Adrenal gland (tissue), 12 donors: ENCODE data around the gene CTNND1. TPM values are rescaled to one million over a fixed set of nuclear protein-coding genes. Genes with fewer than 3 reads are reported as not detected.
A peak's percentile ranks its signal among the peaks of the same experiment; 100 is the strongest.
"Not testable (repeated sequence)": the region's sequence is repeated elsewhere in the genome, so short reads cannot be mapped to it uniquely, and the experiment has no call there.

Experiments used
- DNase-seq, 7 donors: peaks; one replicate each; pipeline ENCODE4 v3.0.0-alpha.2; 2019 to 2020
- H3K27ac ChIP-seq, 5 donors: fragments of 200-600 bp; sonication (generic) in 4 of 5; 1 replicate in 3 of 5; 2 replicates in 2 of 5; pipeline versions ENCODE4 v1.5.1 to v1.8.0; 2016 to 2020; ENCODE audit warnings: mild to moderate bottlenecking in 1 of 5
- H3K27me3 ChIP-seq: fragments of 200-600 bp; 2 replicates; pipeline ENCODE4 v1.8.0; 2021
- H3K36me3 ChIP-seq, 2 donors: fragments of 200-600 bp; replicated peaks in 1 of 2; 1 replicate in 1 of 2; 2 replicates in 1 of 2; pipeline versions ENCODE4 v1.5.1 to v1.8.0; 2018 to 2022
- H3K4me1 ChIP-seq, 2 donors: fragments of 200-600 bp; replicated peaks in 1 of 2; 1 replicate in 1 of 2; 2 replicates in 1 of 2; pipeline versions ENCODE4 v1.5.1 to v1.8.0; 2018 to 2021
- H3K4me3 ChIP-seq, 4 donors: fragments of 200-600 bp; sonication (generic) in 3 of 4; one replicate each; pipeline ENCODE4 v1.5.1; 2016 to 2018
- H3K9me3 ChIP-seq, 3 donors: fragments of 200-600 bp; sonication (generic) in 1 of 3; replicated peaks in 1 of 3; 1 replicate in 2 of 3; 2 replicates in 1 of 3; pipeline versions ENCODE4 v1.5.1 to v1.8.0; 2016 to 2021
- CTCF ChIP-seq, 6 experiments: fragments of 450-650 bp in 4 of 6; fragments of 200-600 bp in 2 of 6; sonication (generic) in 1 of 6; IDR thresholded peaks; 1 replicate in 5 of 6; 2 replicates in 1 of 6; pipeline versions ENCODE4 v1.5.1 to v1.8.0; 2016 to 2021; ENCODE audit warnings: antibody characterized with exemption in 6 of 6, mild to moderate bottlenecking in 2 of 6, moderate library complexity in 1 of 6
- POLR2A ChIP-seq, 2 donors: fragments of 450-650 bp; IDR thresholded peaks; one replicate each; pipeline ENCODE4 v1.6.1; 2017; ENCODE audit warnings: antibody characterized with exemption in 2 of 2, mild to moderate bottlenecking in 2 of 2, moderate library complexity in 1 of 2
- WGBS, 4 donors: extraction: QIAGEN DNeasy Blood & Tissue Kit in 2 of 4; methylation state at CpG; one replicate each; pipeline versions ENCODE4 v1.1.5 to v1.1.7; 2013 to 2017; 5-methylcytosine and 5-hydroxymethylcytosine counted together
- intact Hi-C, 2 donors: fragments of 100-400 bp; cut with DNase I; formaldehyde crosslinking; loops; one replicate each; pipeline versions ENCODE4 v1.14.1 to v1.15.0; 2022 to 2023
- polyA plus RNA-seq, 3 donors: library from polyadenylated mRNA; stranded (reverse); fragments of 200-250 nt in 2 of 3; fragments of 350-450 nt in 1 of 3; fragmentation: Illumina TruSeq in 1 of 3; extraction: RNeasy Lipid Tissue Mini Kit (QIAGEN cat#74804) in 1 of 3; gene quantifications; one replicate each; pipeline ENCODE4 v1.2.3, GENCODE V29; 2013 to 2014
- total RNA-seq, 9 donors: library from RNA; depleted of rRNA in 4 of 9; stranded (reverse); fragments of >200 nt in 4 of 9; fragments of 120-200 nt in 1 of 9; fragmentation: NEBNext Ultra II Directional in 1 of 9; extraction: Animal tissue kit (Norgen Biotek cat#: 25700) in 1 of 9; gene quantifications; one replicate each; pipeline versions ENCODE4 v1.1.0 to v1.2.4, GENCODE V29; 2013 to 2023
- donor health status: healthy with polysubstance abuse.
- donor health status: Bipolar disorder and iron deficiency.
- donor health status: DM: yes; HTN: yes; CAD: no.
- donor health status: DM: no; HTN: no; CAD: no.
- donor health status: DM: no; HTN: no; CAD: no.
- donor health status: DM: yes; HTN: yes; CAD: no.

CTNND1 gene
- total and polyA plus RNA-seq, 12 donors, result 26.3 to 152 (median 107) TPM

DNA sequence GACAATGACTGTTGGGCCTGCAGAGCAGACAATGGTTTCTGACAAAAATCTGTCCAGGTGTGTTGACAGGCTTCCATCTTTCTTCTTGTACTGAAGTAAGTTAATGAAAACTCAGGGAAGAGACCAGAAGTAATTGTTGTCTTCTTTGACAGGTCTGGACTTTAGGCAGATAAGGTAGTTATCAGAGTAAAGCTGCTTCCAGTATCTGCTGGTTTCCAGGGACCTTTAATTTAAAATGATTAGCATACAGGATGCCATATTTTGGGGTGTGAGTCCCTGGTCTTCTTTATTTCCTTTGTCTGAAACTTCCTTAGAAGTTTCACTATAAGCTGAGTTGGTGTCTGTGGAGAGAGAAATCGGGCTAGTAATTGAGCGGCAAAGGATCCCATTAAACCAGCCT is 47.8 kb upstream of the CTNND1 start:
- H3K4me1 ChIP-seq, result peaks cover 11 to 38% of the 10 kb centered on the region in 2 donors
- H3K9me3 ChIP-seq, result no peaks in the 10 kb centered on the region
- intact Hi-C loops, result no loop called here
- TF ChIP-seq CTCF (IDR thresholded peaks at IDR 0.05) (no peak), POLR2A (IDR thresholded peaks at IDR 0.05) (no peak)
- 87 to 95% (median 92%) methylated on average over 2 of the region's 2 CpGs for WGBS, 4 donors
- no peak overlapping the region for H3K27ac ChIP-seq
- peak overlapping the region in 1 of 4 donors; percentile 86 for H3K4me3 ChIP-seq
- H3K36me3 ChIP-seq, result no peaks in the 10 kb centered on the region
- DNase-seq, result no peak
- H3K27me3 ChIP-seq, result no peaks in the 10 kb centered on the region

DNA sequence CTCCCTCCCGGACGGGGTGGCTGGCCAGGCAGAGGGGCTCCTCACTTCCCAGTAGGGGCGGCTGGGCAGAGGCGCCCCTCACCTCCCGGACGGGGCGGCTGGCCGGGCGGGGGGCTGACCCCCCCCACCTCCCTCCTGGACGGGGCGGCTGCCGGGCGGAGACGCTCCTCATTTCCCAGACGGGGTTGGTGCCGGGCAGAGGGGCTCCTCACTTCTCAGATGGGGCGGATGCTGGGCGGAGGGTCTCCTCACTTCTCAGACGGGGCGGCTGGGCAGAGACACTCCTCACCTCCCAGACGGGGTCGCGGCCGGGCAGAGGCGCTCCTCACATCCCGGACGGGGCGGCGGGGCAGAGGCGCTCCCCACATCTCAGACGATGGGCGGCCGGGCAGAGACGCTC is 44.9 kb upstream of the CTNND1 start:
- H3K4me3 ChIP-seq, DNase-seq, H3K36me3 ChIP-seq, intact Hi-C loops, H3K27me3 ChIP-seq, H3K9me3 ChIP-seq, H3K27ac ChIP-seq: not testable (repeated sequence)
- WGBS, 4 donors, result 94 to 97% methylated on average over 10 to 26 of the region's 34 CpGs; no CpG with 5 or more reads in 2 of the 4 donors
- H3K4me1 ChIP-seq, result peaks cover 6 to 23% of the 10 kb centered on the region in 2 donors

DNA sequence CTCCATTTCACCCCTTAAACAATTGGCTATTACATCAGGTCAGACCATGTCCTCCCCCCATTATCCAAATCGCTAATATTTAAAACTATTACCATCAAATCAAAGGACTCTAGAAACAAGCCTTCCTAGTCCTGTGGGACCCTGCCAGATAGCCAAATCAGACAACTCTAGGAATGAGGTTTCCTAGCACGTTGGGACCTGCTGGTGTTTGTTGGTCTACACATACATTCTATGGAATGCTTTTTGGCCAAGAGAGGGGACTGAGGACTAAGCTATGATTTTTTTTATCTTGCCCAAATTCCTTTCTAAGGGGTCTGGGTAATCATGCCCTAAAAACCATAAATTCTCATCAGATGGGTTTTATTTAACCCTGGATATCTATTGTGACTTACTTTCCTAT is 34.4 kb upstream of the CTNND1 start:
- no peak for DNase-seq
- H3K36me3 ChIP-seq, result no peaks in the 10 kb centered on the region
- no peaks in the 10 kb centered on the region for H3K27me3 ChIP-seq
- TF ChIP-seq CTCF (IDR thresholded peaks at IDR 0.05) (no peak), POLR2A (IDR thresholded peaks at IDR 0.05) (no peak)
- WGBS, 4 donors, result 79 to 86% (median 83%) methylated on average over 2 of the region's 2 CpGs
- H3K27ac ChIP-seq, result no peak overlapping the region
- H3K4me3 ChIP-seq, result no peak overlapping the region
- no peaks in the 10 kb centered on the region for H3K9me3 ChIP-seq
- H3K4me1 ChIP-seq, result peaks cover 0 to 6% of the 10 kb centered on the region in 2 donors
- intact Hi-C loops, result no loop called here

DNA sequence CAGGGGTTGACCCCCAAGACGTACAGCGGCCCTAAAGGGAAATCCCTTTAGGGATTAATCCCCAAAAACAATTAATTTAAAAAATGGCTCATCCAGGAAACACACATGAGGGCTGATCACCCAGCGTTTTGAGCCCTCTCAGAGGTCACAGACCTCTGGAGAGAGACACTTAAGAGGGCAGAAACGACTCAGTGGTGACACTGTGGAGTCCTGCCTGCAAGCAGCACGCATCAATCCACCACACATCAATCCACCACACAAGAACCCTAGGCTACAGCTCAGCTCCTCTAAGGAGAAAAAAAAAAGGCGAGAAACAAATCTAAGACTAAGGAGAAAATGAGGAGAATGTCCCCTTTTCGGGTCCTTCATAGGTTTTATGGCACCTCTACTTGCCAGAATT is 32.8 kb upstream of the CTNND1 start:
- DNase-seq, result no peak
- intact Hi-C loops, result no loop called here
- H3K36me3 ChIP-seq, result no peaks in the 10 kb centered on the region
- H3K9me3 ChIP-seq, result no peaks in the 10 kb centered on the region
- no peak overlapping the region for H3K4me3 ChIP-seq
- TF ChIP-seq CTCF (IDR thresholded peaks at IDR 0.05) (no peak), POLR2A (IDR thresholded peaks at IDR 0.05) (no peak)
- H3K4me1 ChIP-seq, result no peaks in the 10 kb centered on the region
- WGBS, 4 donors, result 69 to 78% (median 76%) methylated on average over 7 of the region's 7 CpGs
- H3K27ac ChIP-seq, result no peak overlapping the region
- H3K27me3 ChIP-seq, result no peaks in the 10 kb centered on the region

GRCh38 chr11:57729479-57729878 is 32.1 kb upstream of the CTNND1 start:
- no peaks in the 10 kb centered on the region for H3K9me3 ChIP-seq
- no peak for TF ChIP-seq CTCF (IDR thresholded peaks at IDR 0.05)
- TF ChIP-seq POLR2A (IDR thresholded peaks at IDR 0.05), result no peak
- H3K27me3 ChIP-seq, result no peaks in the 10 kb centered on the region
- WGBS, 4 donors, result 93 to 97% (median 94%) methylated on average over 7 of the region's 7 CpGs
- DNase-seq, result no peak
- H3K36me3 ChIP-seq, result no peaks in the 10 kb centered on the region
- H3K4me3 ChIP-seq, result no peak overlapping the region
- intact Hi-C loops, result no loop called here
- no peak overlapping the region for H3K27ac ChIP-seq
- H3K4me1 ChIP-seq, result no peaks in the 10 kb centered on the region
